ENCODE data around the gene DNASE1L1.

DNA sequence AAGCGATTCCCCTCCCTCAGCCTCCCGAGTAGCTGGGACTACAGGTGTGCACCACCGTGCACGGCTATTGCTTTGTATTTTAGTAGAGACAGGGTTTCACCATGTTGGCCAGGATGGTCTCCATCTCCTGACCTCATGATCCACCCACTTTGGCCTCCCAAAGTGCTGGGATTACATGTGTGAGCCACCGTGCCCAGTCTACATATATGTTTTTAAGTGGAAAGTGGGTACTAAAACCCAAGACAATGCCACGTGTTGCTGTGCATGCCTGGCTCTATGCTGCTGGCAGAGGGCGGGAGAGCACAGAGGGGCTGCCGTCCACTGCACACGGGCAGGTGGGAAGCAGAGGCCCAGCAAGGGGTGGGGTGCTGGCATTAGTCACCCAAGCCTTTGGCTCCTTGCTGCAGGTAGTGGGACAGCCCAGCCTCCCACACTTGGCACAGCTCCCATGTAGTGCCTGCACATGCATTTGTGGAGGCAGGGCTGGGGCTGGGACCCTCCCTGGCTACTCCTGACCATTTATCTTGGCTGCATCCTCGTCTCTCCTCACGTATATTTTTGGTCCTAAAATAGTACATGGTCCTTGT is 26.5 kb downstream of the DNASE1L1 start:
- TF ChIP-seq CTCF (IDR thresholded peaks at IDR 0.05) (no peak), POLR2A (IDR thresholded peaks at IDR 0.05) (no peak)

Data from esophagus squamous epithelium (tissue), 4 donors.